Measurements from ENCODE around the gene TSC22D2. TPM values are rescaled to one million over a fixed set of nuclear protein-coding genes. Genes with fewer than 3 reads are reported as not detected.

The TSC22D2 gene
- total and polyA plus RNA-seq, 10 of the 15 experiments (the other 5 are each of a cell fraction or from before 2014, with no cell fraction given), result 7.4 to 19.4 (median 10.9) TPM

DNA sequence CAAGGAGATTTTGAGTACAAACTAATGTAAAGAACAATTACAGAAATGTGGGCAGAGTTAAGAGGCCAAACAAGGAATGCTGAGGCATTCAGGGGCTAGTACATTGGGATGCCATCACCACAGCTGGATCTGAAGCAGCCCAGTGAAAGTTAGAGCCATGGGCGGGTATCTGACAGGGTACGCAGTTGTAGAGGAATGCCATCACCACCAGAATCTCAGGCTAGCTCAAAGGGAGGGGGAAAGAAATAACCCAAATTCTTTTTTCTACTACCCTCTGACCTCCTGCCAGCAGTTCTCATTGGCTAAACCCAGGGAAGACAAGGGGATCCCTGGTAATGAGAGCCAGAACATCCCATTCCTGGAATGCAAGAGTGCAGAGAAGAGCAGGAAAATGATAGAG lies 9.0 kb upstream of the TSC22D2 start (continued):
- TF ChIP-seq, protein P1, sequence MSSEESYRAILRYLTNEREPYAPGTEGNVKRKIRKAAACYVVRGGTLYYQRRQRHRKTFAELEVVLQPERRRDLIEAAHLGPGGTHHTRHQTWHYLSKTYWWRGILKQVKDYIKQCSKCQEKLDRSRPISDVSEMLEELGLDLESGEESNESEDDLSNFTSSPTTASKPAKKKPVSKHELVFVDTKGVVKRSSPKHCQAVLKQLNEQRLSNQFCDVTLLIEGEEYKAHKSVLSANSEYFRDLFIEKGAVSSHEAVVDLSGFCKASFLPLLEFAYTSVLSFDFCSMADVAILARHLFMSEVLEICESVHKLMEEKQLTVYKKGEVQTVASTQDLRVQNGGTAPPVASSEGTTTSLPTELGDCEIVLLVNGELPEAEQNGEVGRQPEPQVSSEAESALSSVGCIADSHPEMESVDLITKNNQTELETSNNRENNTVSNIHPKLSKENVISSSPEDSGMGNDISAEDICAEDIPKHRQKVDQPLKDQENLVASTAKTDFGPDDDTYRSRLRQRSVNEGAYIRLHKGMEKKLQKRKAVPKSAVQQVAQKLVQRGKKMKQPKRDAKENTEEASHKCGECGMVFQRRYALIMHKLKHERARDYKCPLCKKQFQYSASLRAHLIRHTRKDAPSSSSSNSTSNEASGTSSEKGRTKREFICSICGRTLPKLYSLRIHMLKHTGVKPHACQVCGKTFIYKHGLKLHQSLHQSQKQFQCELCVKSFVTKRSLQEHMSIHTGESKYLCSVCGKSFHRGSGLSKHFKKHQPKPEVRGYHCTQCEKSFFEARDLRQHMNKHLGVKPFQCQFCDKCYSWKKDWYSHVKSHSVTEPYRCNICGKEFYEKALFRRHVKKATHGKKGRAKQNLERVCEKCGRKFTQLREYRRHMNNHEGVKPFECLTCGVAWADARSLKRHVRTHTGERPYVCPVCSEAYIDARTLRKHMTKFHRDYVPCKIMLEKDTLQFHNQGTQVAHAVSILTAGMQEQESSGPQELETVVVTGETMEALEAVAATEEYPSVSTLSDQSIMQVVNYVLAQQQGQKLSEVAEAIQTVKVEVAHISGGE (CRISPR knock-in tag; IDR thresholded peaks at IDR 0.05), result no peak
- TF ChIP-seq, protein P2, sequence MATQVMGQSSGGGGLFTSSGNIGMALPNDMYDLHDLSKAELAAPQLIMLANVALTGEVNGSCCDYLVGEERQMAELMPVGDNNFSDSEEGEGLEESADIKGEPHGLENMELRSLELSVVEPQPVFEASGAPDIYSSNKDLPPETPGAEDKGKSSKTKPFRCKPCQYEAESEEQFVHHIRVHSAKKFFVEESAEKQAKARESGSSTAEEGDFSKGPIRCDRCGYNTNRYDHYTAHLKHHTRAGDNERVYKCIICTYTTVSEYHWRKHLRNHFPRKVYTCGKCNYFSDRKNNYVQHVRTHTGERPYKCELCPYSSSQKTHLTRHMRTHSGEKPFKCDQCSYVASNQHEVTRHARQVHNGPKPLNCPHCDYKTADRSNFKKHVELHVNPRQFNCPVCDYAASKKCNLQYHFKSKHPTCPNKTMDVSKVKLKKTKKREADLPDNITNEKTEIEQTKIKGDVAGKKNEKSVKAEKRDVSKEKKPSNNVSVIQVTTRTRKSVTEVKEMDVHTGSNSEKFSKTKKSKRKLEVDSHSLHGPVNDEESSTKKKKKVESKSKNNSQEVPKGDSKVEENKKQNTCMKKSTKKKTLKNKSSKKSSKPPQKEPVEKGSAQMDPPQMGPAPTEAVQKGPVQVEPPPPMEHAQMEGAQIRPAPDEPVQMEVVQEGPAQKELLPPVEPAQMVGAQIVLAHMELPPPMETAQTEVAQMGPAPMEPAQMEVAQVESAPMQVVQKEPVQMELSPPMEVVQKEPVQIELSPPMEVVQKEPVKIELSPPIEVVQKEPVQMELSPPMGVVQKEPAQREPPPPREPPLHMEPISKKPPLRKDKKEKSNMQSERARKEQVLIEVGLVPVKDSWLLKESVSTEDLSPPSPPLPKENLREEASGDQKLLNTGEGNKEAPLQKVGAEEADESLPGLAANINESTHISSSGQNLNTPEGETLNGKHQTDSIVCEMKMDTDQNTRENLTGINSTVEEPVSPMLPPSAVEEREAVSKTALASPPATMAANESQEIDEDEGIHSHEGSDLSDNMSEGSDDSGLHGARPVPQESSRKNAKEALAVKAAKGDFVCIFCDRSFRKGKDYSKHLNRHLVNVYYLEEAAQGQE (IDR thresholded peaks at IDR 0.05; ENCODE audit: low read depth, low read length), result no peak
- TF ChIP-seq SREBF1 (IDR thresholded peaks at IDR 0.05; ENCODE audit: low read length), result no peak
- TF ChIP-seq POU2F2 (IDR thresholded peaks at IDR 0.05; ENCODE audit: borderline replicate concordance, low read depth, low read length), result no peak
- no peak for TF ChIP-seq STAT1 (conservative IDR thresholded peaks at IDR 0.05)
- no peak for TF ChIP-seq GABPA (IDR thresholded peaks at IDR 0.05; ENCODE audit: low read depth)
- TF ChIP-seq NFYA (IDR thresholded peaks at IDR 0.05; ENCODE audit: borderline replicate concordance, low read depth, low read length), result no peak
- TF ChIP-seq HDAC6 (IDR thresholded peaks at IDR 0.05; ENCODE audit: unreplicated experiment), result no peak

Measured in GM12878 (cell line).